ENCODE measurements around the gene NSUN4.

Gene NSUN4

DNA sequence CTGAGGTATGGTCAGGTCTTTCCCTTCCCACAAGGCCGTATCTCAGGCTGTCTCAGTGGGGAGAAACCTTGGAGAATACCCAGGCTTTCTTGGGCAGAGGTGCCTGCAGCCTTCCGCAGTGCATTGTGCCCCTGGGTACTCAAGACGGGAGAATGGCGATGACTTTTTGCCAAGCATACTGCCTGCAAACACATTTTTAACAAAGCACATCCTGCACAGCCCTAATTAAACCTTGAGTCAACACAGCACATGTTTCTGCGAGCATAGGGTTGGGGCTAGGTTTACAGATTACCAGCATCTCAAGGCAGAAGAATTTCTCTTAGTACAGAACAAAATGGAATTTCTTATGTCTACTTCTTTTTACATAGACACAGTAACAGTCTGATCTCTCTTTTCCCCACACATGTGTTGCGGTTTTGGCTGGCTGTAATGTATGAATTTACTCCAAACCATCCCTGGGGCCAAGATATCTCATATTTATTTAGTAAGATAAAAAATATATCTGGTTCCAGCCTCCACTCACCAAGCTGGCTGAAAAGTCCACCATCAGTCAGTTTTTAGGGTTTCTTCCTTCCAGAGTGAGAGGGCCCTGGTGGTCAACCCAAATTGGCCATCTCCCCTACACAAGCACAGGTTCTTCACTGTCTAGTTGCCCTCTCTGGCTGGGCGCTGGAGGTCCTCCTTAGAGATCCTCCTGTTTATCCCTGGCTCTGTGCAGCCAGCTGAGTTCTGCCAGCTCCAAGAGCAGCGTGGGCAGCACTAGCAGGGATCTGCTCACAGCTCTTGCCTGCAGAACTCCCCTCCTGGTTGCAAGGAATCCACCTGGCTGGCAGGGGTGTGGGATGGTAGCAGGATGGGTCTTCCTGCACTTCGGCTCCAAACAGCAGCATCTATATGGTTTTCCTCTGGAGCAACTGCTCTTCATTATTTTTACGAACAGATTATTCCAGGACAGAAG, 56.1 kb downstream of the NSUN4 start:
- TF ChIP-seq SIN3A (IDR thresholded peaks at IDR 0.05; ENCODE audit: borderline replicate concordance, insufficient read depth, low read length), result no peak
- no peak for TF ChIP-seq POLR2AphosphoS5 (IDR thresholded peaks at IDR 0.05; ENCODE audit: low read depth, low read length)
- TF ChIP-seq TAF1 (IDR thresholded peaks at IDR 0.05; ENCODE audit: borderline replicate concordance, insufficient read depth, low read length), result no peak
- no peak for TF ChIP-seq FOXP2 (optimal IDR thresholded peaks at IDR 0.05; ENCODE audit: borderline replicate concordance, extremely low read depth, extremely low read length, insufficient read depth)
- TF ChIP-seq, protein P1, sequence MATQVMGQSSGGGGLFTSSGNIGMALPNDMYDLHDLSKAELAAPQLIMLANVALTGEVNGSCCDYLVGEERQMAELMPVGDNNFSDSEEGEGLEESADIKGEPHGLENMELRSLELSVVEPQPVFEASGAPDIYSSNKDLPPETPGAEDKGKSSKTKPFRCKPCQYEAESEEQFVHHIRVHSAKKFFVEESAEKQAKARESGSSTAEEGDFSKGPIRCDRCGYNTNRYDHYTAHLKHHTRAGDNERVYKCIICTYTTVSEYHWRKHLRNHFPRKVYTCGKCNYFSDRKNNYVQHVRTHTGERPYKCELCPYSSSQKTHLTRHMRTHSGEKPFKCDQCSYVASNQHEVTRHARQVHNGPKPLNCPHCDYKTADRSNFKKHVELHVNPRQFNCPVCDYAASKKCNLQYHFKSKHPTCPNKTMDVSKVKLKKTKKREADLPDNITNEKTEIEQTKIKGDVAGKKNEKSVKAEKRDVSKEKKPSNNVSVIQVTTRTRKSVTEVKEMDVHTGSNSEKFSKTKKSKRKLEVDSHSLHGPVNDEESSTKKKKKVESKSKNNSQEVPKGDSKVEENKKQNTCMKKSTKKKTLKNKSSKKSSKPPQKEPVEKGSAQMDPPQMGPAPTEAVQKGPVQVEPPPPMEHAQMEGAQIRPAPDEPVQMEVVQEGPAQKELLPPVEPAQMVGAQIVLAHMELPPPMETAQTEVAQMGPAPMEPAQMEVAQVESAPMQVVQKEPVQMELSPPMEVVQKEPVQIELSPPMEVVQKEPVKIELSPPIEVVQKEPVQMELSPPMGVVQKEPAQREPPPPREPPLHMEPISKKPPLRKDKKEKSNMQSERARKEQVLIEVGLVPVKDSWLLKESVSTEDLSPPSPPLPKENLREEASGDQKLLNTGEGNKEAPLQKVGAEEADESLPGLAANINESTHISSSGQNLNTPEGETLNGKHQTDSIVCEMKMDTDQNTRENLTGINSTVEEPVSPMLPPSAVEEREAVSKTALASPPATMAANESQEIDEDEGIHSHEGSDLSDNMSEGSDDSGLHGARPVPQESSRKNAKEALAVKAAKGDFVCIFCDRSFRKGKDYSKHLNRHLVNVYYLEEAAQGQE (IDR thresholded peaks at IDR 0.05; ENCODE audit: insufficient read depth in 1 of 2, low read depth in 2 of 2, low read length in 2 of 2), result no peak

GRCh38 chr1:46399307-46399706, 58.7 kb downstream of the NSUN4 start:
- TF ChIP-seq, protein P1 (IDR thresholded peaks at IDR 0.05; ENCODE audit: insufficient read depth in 1 of 2, low read depth in 2 of 2, low read length in 2 of 2), result no peak
- TF ChIP-seq POLR2AphosphoS5 (IDR thresholded peaks at IDR 0.05; ENCODE audit: low read depth, low read length) (no peak), TAF1 (IDR thresholded peaks at IDR 0.05; ENCODE audit: borderline replicate concordance, insufficient read depth, low read length) (no peak), SIN3A (IDR thresholded peaks at IDR 0.05; ENCODE audit: borderline replicate concordance, insufficient read depth, low read length) (no peak), FOXP2 (optimal IDR thresholded peaks at IDR 0.05; ENCODE audit: borderline replicate concordance, extremely low read depth, extremely low read length, insufficient read depth) (no peak)

- TF ChIP-seq FOXP2 (optimal IDR thresholded peaks at IDR 0.05; ENCODE audit: borderline replicate concordance, extremely low read depth, extremely low read length, insufficient read depth) (no peak), POLR2AphosphoS5 (IDR thresholded peaks at IDR 0.05; ENCODE audit: low read depth, low read length) (no peak), TAF1 (IDR thresholded peaks at IDR 0.05; ENCODE audit: borderline replicate concordance, insufficient read depth, low read length) (no peak), SIN3A (IDR thresholded peaks at IDR 0.05; ENCODE audit: borderline replicate concordance, insufficient read depth, low read length) (no peak)
- TF ChIP-seq, protein P1 (IDR thresholded peaks at IDR 0.05; ENCODE audit: insufficient read depth in 1 of 2, low read depth in 2 of 2, low read length in 2 of 2), result no peak
Measured at GRCh38 chr1:46400421-46400820, 59.8 kb downstream of the NSUN4 start.

DNA sequence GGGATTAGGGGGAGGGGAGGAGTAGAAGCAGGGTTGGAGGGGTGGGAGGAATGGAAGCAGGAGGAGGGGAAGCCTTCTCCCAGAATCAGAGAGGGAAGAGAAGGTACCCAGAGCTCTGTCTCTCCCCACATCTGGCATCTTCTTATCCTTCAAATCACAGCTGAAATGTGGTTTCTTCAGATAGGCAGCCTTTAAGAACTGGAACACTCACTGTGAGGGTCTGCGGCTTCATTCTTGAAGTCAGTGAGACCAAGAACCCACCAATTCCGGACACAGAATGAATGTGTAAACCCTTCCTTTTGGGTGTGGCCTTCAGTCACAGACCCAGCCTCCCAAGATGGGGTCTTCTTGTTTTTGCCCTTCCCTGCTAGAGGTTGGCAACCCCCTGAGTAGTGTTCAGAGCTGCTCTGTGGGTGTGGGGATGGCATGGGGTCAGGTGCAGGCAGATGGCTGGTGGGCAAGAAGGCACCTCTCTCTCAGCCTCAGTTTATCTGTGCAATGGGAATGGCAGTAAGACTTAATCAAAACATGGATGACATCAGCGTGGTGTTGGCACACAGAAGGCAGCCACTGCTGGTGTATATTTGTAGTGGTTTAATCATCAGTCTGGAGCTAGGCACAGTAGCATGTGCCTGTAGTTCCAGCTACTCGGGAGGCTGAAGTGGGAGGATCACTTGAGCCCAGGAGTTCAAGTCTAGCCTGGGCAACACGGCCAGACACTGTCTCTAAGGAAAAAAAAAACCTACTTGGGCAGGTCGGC, 60.7 kb downstream of the NSUN4 start:
- TF ChIP-seq POLR2AphosphoS5 (IDR thresholded peaks at IDR 0.05; ENCODE audit: low read depth, low read length) (no peak), TAF1 (IDR thresholded peaks at IDR 0.05; ENCODE audit: borderline replicate concordance, insufficient read depth, low read length) (no peak), FOXP2 (optimal IDR thresholded peaks at IDR 0.05; ENCODE audit: borderline replicate concordance, extremely low read depth, extremely low read length, insufficient read depth) (no peak), SIN3A (IDR thresholded peaks at IDR 0.05; ENCODE audit: borderline replicate concordance, insufficient read depth, low read length) (no peak)
- TF ChIP-seq, protein P1 (IDR thresholded peaks at IDR 0.05; ENCODE audit: insufficient read depth in 1 of 2, low read depth in 2 of 2, low read length in 2 of 2), result no peak
